22Rv1 (cell line): ENCODE results near the gene ZFYVE21.

Experiments
- CTCF ChIP-seq: fragments of 450-650 bp; IDR thresholded peaks from 2 replicates; pipeline ENCODE4 v1.5.1; 2017; ENCODE audit warnings: mild to moderate bottlenecking
- ZFX ChIP-seq: fragments of 450-650 bp; IDR thresholded peaks from 2 replicates; pipeline ENCODE4 v1.6.1; 2017; ENCODE audit warnings: antibody characterized with exemption, borderline replicate concordance

GRCh38 chr14:103702095-103702494 is 13.5 kb upstream of the ZFYVE21 start:
- TF ChIP-seq CTCF (no peak), ZFX (no peak)
